ENCODE measurements around the gene TMSB4X.
"Not testable (repeated sequence)": the region's sequence is repeated elsewhere in the genome, so short reads cannot be mapped to it uniquely, and the experiment has no call there.

The TMSB4X gene

GRCh38 chrX:12997906-12998687 lies 23.2 kb downstream of the TMSB4X start:
- DNase-seq: no peak

- no peak for DNase-seq
Measured at GRCh38 chrX:12999422-12999821, 24.5 kb downstream of the TMSB4X start.

- no peak for DNase-seq
Measured at GRCh38 chrX:13000301-13000811, 25.4 kb downstream of the TMSB4X start.

GRCh38 chrX:13001097-13001496 lies 26.2 kb downstream of the TMSB4X start:
- DNase-seq: no peak

- DNase-seq: no peak
Measured at GRCh38 chrX:13001961-13002671, 27.2 kb downstream of the TMSB4X start.

- DNase-seq: no peak
Measured at GRCh38 chrX:13005661-13006473, 31.0 kb downstream of the TMSB4X start.

GRCh38 chrX:13007519-13008188 lies 32.7 kb downstream of the TMSB4X start:
- DNase-seq: no peak

GRCh38 chrX:13008189-13008533 lies 33.3 kb downstream of the TMSB4X start:
- no peak for DNase-seq

GRCh38 chrX:13008851-13009250 lies 33.9 kb downstream of the TMSB4X start:
- DNase-seq: no peak

- no peak for DNase-seq
Measured at GRCh38 chrX:13009273-13009672, 34.4 kb downstream of the TMSB4X start.

GRCh38 chrX:13009844-13010243 lies 34.9 kb downstream of the TMSB4X start:
- DNase-seq: no peak

- no peak for DNase-seq
Measured at GRCh38 chrX:13010546-13010945, 35.6 kb downstream of the TMSB4X start.

GRCh38 chrX:13013363-13014110 lies 38.6 kb downstream of the TMSB4X start:
- DNase-seq: peak; percentile 51

GRCh38 chrX:13014111-13015096 lies 39.5 kb downstream of the TMSB4X start:
- no peak for DNase-seq

GRCh38 chrX:13015536-13016236 lies 40.8 kb downstream of the TMSB4X start:
- no peak for DNase-seq

- not testable (repeated sequence) for DNase-seq
Measured at GRCh38 chrX:13016731-13017130, 41.8 kb downstream of the TMSB4X start.

- DNase-seq: no peak
Measured at GRCh38 chrX:13022926-13023325, 48.0 kb downstream of the TMSB4X start.

GRCh38 chrX:13023567-13023966 lies 48.7 kb downstream of the TMSB4X start:
- DNase-seq: no peak

- DNase-seq: no peak
Measured at GRCh38 chrX:13023979-13024378, 49.1 kb downstream of the TMSB4X start.

- no peak for DNase-seq
Measured at GRCh38 chrX:13024986-13025385, 50.1 kb downstream of the TMSB4X start.

Data from DMS153 (cell line).